ENCODE measurements around the gene PAPPA. TPM values are rescaled to one million over a fixed set of nuclear protein-coding genes. Genes with fewer than 3 reads are reported as not detected.

PAPPA gene
- total and polyA plus RNA-seq, 2 of the 8 experiments (the other 6 are each of a cell fraction or from before 2014, with no cell fraction given) = 0.18 to 0.63 TPM

- H3K4ac ChIP-seq (replicated peaks; ENCODE audit: insufficient read length, low read depth, low read length) = no peak overlapping the region
- H3K9me3 ChIP-seq (ENCODE audit: insufficient read depth in 2 of 2, low read depth in 1 of 2, low read length in 1 of 2) = no peaks in the 10 kb centered on the region
- H4K20me1 ChIP-seq (replicated peaks in 1 of 2; ENCODE audit: control insufficient read depth in 1 of 2, insufficient read depth in 2 of 2, low read length in 2 of 2) = no peaks in the 10 kb centered on the region
- no peak overlapping the region for H4K5ac ChIP-seq (ENCODE audit: insufficient read length, low read depth, low read length)
- H3K79me2 ChIP-seq (ENCODE audit: control insufficient read depth in 1 of 2, insufficient read depth in 2 of 2, low read length in 2 of 2) = no peaks in the 10 kb centered on the region
- DNase-seq (ENCODE audit: low read depth in 1 of 2, low spot score in 2 of 2) (no peak), FAIRE-seq (no peak)
- H2BK5ac ChIP-seq (ENCODE audit: low read depth, low read length) = no peak overlapping the region; the same call in 1 of the 2 replicates
- H2BK20ac ChIP-seq (ENCODE audit: low read length) = no peak overlapping the region
- 95% methylated on average over 6 of the region's 6 CpGs; no CpG with 5 or more reads in 1 of the 2 experiments for WGBS, 2 experiments (ENCODE audit: extremely low coverage in 1 of 2, insufficient coverage in 1 of 2, insufficient read length in 1 of 2, insufficient replicate concordance in 2 of 2, low coverage in 1 of 2, low lambda C conversion rate in 2 of 2, missing lambda C conversion rate in 1 of 2)
- no peak overlapping the region for H3K27ac ChIP-seq (ENCODE audit: low read depth, low read length)
- no peak overlapping the region for H2BK15ac ChIP-seq (ENCODE audit: low read length)
- H3K18ac ChIP-seq (ENCODE audit: extremely low read depth, low read length) = no peak overlapping the region
- no peak overlapping the region for H4K91ac ChIP-seq (replicated peaks; ENCODE audit: insufficient read length, low read length)
- H2BK120ac ChIP-seq (replicated peaks; ENCODE audit: low read depth, low read length) = no peak overlapping the region
- no peak overlapping the region for H3K14ac ChIP-seq (ENCODE audit: insufficient read length)
- no peak overlapping the region for H3K56ac ChIP-seq (replicated peaks; ENCODE audit: insufficient read length, low read depth, low read length)
- no peak overlapping the region for H3K23ac ChIP-seq (ENCODE audit: insufficient read length)
- H4K8ac ChIP-seq (ENCODE audit: extremely low read depth, insufficient read depth, low read length) = no peak overlapping the region
- H3K36me3 ChIP-seq (ENCODE audit: control insufficient read depth in 2 of 4, insufficient read depth in 4 of 4, low read length in 3 of 4) = no peaks in the 10 kb centered on the region
- H3K79me1 ChIP-seq (ENCODE audit: low read depth, low read length) = no peaks in the 10 kb centered on the region
- CTCF ChIA-PET (ENCODE audit: partially characterized antibody) = interaction anchor here (1.2 to 2.6 kb wide), 2 partner anchors 83 to 100 kb away, joined by 3 to 10 read pairs; no protein-coding TSS in a partner anchor
- POLR2A ChIA-PET (ENCODE audit: partially characterized antibody) = interaction anchor here (0.6 kb wide), 1 partner anchor 149 kb away, joined by 3 read pairs; no protein-coding TSS in a partner anchor
- H3K4me2 ChIP-seq (ENCODE audit: insufficient read depth in 1 of 2, low read depth in 2 of 2, low read length in 2 of 2) = no peak overlapping the region
- H3K4me1 ChIP-seq (replicated peaks in 1 of 4; ENCODE audit: control insufficient read depth in 3 of 4, insufficient read depth in 4 of 4, low read length in 3 of 4) = no peaks in the 10 kb centered on the region; a peak in 1 of 7 replicates
- no peak overlapping the region for H2BK12ac ChIP-seq (ENCODE audit: low read depth, low read length)
- H3K27me3 ChIP-seq (replicated peaks in 1 of 4; ENCODE audit: control insufficient read depth in 3 of 4, extremely low read depth in 1 of 4, insufficient read depth in 3 of 4, low read length in 3 of 4) = no peaks in the 10 kb centered on the region
- no peak overlapping the region for H3K9ac ChIP-seq (replicated peaks in 1 of 4; ENCODE audit: extremely low read depth in 1 of 4, low read depth in 3 of 4, low read length in 3 of 4)
- no peak overlapping the region for H2AFZ ChIP-seq (ENCODE audit: low read length)
- H3K23me2 ChIP-seq (ENCODE audit: low read depth, low read length) = no peaks in the 10 kb centered on the region; the same call in 1 of the 2 replicates
- H3K4me3 ChIP-seq (ENCODE audit: extremely low read depth in 1 of 4, insufficient read depth in 2 of 4, low read depth in 3 of 4, low read length in 4 of 4) = no peak overlapping the region
- H2AK5ac ChIP-seq (ENCODE audit: low read depth, low read length) = no peak overlapping the region
- TF ChIP-seq FOSL1 (IDR thresholded peaks at IDR 0.05; ENCODE audit: insufficient read depth, low read depth, low read length) (no peak), TBP (IDR thresholded peaks at IDR 0.05; ENCODE audit: low read depth, low read length) (no peak), HDAC6 (IDR thresholded peaks at IDR 0.05; ENCODE audit: low read depth, low read length) (no peak), MAX (IDR thresholded peaks at IDR 0.05) (no peak), CHD2 (IDR thresholded peaks at IDR 0.05; ENCODE audit: low read length) (no peak), RBBP5 (IDR thresholded peaks at IDR 0.05; ENCODE audit: borderline replicate concordance, low read depth, low read length) (no peak), TEAD4 (IDR thresholded peaks at IDR 0.05; ENCODE audit: low read depth, low read length) (no peak), RXRA (IDR thresholded peaks at IDR 0.05; ENCODE audit: insufficient read depth, low read depth, low read length) (no peak), CBX5 (IDR thresholded peaks at IDR 0.05; ENCODE audit: low read depth, low read length) (no peak), KDM1A (IDR thresholded peaks at IDR 0.05; ENCODE audit: borderline replicate concordance, low read length) (no peak), YY1 (IDR thresholded peaks at IDR 0.05; ENCODE audit: low read depth, low read length) (no peak)
These were observed 240.5 kb downstream of the PAPPA start for GRCh38 chr9:116394070-116394469.

All from H1 (cell line).